Activated CD4-positive, alpha-beta T cell treated with anti-CD3 and anti-CD28 coated beads, Interleukin-2, amount 10 ng/mL, durations not matched to agents 7 days and 5 days (primary cell): ENCODE data around the gene CPAMD8. TPM values are rescaled to one million over a fixed set of nuclear protein-coding genes. Genes with fewer than 3 reads are reported as not detected.
"Not testable (repeated sequence)": the region's sequence is repeated elsewhere in the genome, so short reads cannot be mapped to it uniquely, and the experiment has no call there.

Source experiments
- CTCF ChIA-PET: fragments of 350-600 bp; sonication (Branson Sonifier 250); formaldehyde crosslinking; loops from one replicate; lab custom pipeline; 2021; ENCODE audit warnings: antibody characterized with exemption; lab: Charles Lee
- POLR2A ChIA-PET: fragments of 350-600 bp; sonication (Branson Sonifier 250); formaldehyde crosslinking; loops from one replicate; lab custom pipeline; 2021; ENCODE audit warnings: antibody characterized with exemption; lab: Charles Lee
- DNase-seq: peaks from one replicate; pipeline ENCODE4 v3.0.0-alpha.2; 2020
- H3K27ac Mint-ChIP-seq: one replicate; pipeline ENCODE4 v1.8.0; 2021; ENCODE audit warnings: mild to moderate bottlenecking, moderate library complexity, mixed read lengths
- H3K27me3 Mint-ChIP-seq: one replicate; pipeline ENCODE4 v1.8.0; 2021; ENCODE audit warnings: mixed read lengths
- H3K36me3 Mint-ChIP-seq: one replicate; pipeline ENCODE4 v1.8.0; 2021; ENCODE audit warnings: low read depth, mixed read lengths
- H3K4me1 Mint-ChIP-seq: one replicate; pipeline ENCODE4 v1.8.0; 2021; ENCODE audit warnings: mixed read lengths
- H3K4me3 Mint-ChIP-seq: one replicate; pipeline ENCODE4 v1.8.0; 2021; ENCODE audit warnings: mild to moderate bottlenecking, moderate library complexity, mixed read lengths
- H3K9me3 Mint-ChIP-seq: one replicate; pipeline ENCODE4 v1.8.0; 2021; ENCODE audit warnings: mixed read lengths
- total RNA-seq, 2 experiments: library from RNA; stranded (reverse); gene quantifications; one replicate each; pipeline ENCODE4 v1.2.3, GENCODE V29; 2021

The CPAMD8 gene
- total RNA-seq, 2 experiments from 2014 or later: 0.22 to 0.60 TPM

GRCh38 chr19:17035842-17036424, 9.3 kb upstream of the CPAMD8 start:
- DNase-seq: no peak
- H3K4me3 Mint-ChIP-seq: no peak overlapping the region
- POLR2A ChIA-PET: no interaction called here
- H3K4me1 Mint-ChIP-seq: no peaks in the 10 kb centered on the region
- no peaks in the 10 kb centered on the region for H3K27me3 Mint-ChIP-seq
- H3K36me3 Mint-ChIP-seq: no peaks in the 10 kb centered on the region
- CTCF ChIA-PET: interaction anchor here (0.7 kb wide), 1 partner anchor 26 kb away, joined by 3 read pairs; no protein-coding TSS in a partner anchor
- no peaks in the 10 kb centered on the region for H3K9me3 Mint-ChIP-seq
- H3K27ac Mint-ChIP-seq: no peak overlapping the region

GRCh38 chr19:17031741-17032140, 5.1 kb upstream of the CPAMD8 start:
- no peak for DNase-seq
- Mint-ChIP-seq H3K4me3 (no peak overlapping the region), H3K36me3 (no peaks in the 10 kb centered on the region), H3K4me1 (no peaks in the 10 kb centered on the region), H3K9me3 (no peaks in the 10 kb centered on the region), H3K27me3 (peaks cover 17% of the 10 kb centered on the region), H3K27ac (no peak overlapping the region)
- ChIA-PET CTCF (no interaction called here), POLR2A (no interaction called here)

- no peak for DNase-seq
- Mint-ChIP-seq H3K4me1 (no peaks in the 10 kb centered on the region), H3K27ac (no peak overlapping the region), H3K27me3 (peaks cover 42% of the 10 kb centered on the region), H3K36me3 (no peaks in the 10 kb centered on the region), H3K9me3 (peaks cover 17% of the 10 kb centered on the region), H3K4me3 (no peak overlapping the region)
- ChIA-PET CTCF (no interaction called here), POLR2A (no interaction called here)
Measured at GRCh38 chr19:17027535-17027975, 945 bp upstream of the CPAMD8 start.

GRCh38 chr19:17025991-17026658, 485 bp downstream of the CPAMD8 start:
- Mint-ChIP-seq H3K4me1 (no peaks in the 10 kb centered on the region), H3K9me3 (peaks cover 17% of the 10 kb centered on the region), H3K27me3 (peaks cover 42% of the 10 kb centered on the region), H3K36me3 (no peaks in the 10 kb centered on the region), H3K4me3 (no peak overlapping the region), H3K27ac (no peak overlapping the region)
- DNase-seq: no peak
- ChIA-PET POLR2A (no interaction called here), CTCF (no interaction called here)

- Mint-ChIP-seq H3K4me1 (no peaks in the 10 kb centered on the region), H3K4me3 (no peak overlapping the region), H3K9me3 (peaks cover 17% of the 10 kb centered on the region), H3K27ac (no peak overlapping the region), H3K36me3 (no peaks in the 10 kb centered on the region), H3K27me3 (peaks cover 42% of the 10 kb centered on the region)
- DNase-seq: no peak
- ChIA-PET CTCF (no interaction called here), POLR2A (no interaction called here)
Measured at GRCh38 chr19:17025361-17025760, 1.2 kb downstream of the CPAMD8 start.

GRCh38 chr19:17024941-17025340, 1.7 kb downstream of the CPAMD8 start:
- H3K27ac Mint-ChIP-seq, H3K4me1 Mint-ChIP-seq, H3K36me3 Mint-ChIP-seq, H3K4me3 Mint-ChIP-seq, POLR2A ChIA-PET, DNase-seq, CTCF ChIA-PET: not testable (repeated sequence)
- Mint-ChIP-seq H3K27me3 (peaks cover 42% of the 10 kb centered on the region), H3K9me3 (peaks cover 17% of the 10 kb centered on the region)

GRCh38 chr19:17023805-17024204, 2.8 kb downstream of the CPAMD8 start:
- Mint-ChIP-seq H3K27me3 (peaks cover 39% of the 10 kb centered on the region), H3K9me3 (peaks cover 17% of the 10 kb centered on the region), H3K4me1 (no peaks in the 10 kb centered on the region), H3K36me3 (no peaks in the 10 kb centered on the region), H3K4me3 (no peak overlapping the region), H3K27ac (no peak overlapping the region)
- DNase-seq: no peak
- POLR2A ChIA-PET: no interaction called here
- CTCF ChIA-PET: no interaction called here

GRCh38 chr19:17022738-17023137, 3.9 kb downstream of the CPAMD8 start:
- Mint-ChIP-seq H3K27me3 (peaks cover 31% of the 10 kb centered on the region), H3K4me1 (no peaks in the 10 kb centered on the region), H3K9me3 (peaks cover 17% of the 10 kb centered on the region), H3K36me3 (no peaks in the 10 kb centered on the region), H3K4me3 (no peak overlapping the region), H3K27ac (no peak overlapping the region)
- POLR2A ChIA-PET: no interaction called here
- CTCF ChIA-PET: interaction anchor here (0.7 kb wide), 1 partner anchor 187 kb away, joined by 4 read pairs; no protein-coding TSS in a partner anchor
- no peak for DNase-seq

- Mint-ChIP-seq H3K27me3 (peaks cover 25% of the 10 kb centered on the region), H3K9me3 (peaks cover 17% of the 10 kb centered on the region), H3K4me3 (no peak overlapping the region), H3K27ac (no peak overlapping the region), H3K36me3 (no peaks in the 10 kb centered on the region), H3K4me1 (no peaks in the 10 kb centered on the region)
- POLR2A ChIA-PET: no interaction called here
- no peak for DNase-seq
- CTCF ChIA-PET: no interaction called here
Measured at GRCh38 chr19:17021793-17022590, 4.6 kb downstream of the CPAMD8 start.

- DNase-seq: no peak
- Mint-ChIP-seq H3K9me3 (peaks cover 17% of the 10 kb centered on the region), H3K4me1 (no peaks in the 10 kb centered on the region), H3K36me3 (no peaks in the 10 kb centered on the region), H3K27ac (no peak overlapping the region), H3K4me3 (no peak overlapping the region), H3K27me3 (peaks cover 25% of the 10 kb centered on the region)
- ChIA-PET POLR2A (no interaction called here), CTCF (interaction anchor here (1.2 kb wide), 1 partner anchor 9 kb away, joined by 3 read pairs; no protein-coding TSS in a partner anchor)
Measured at GRCh38 chr19:17021328-17021727, 5.3 kb downstream of the CPAMD8 start.

- Mint-ChIP-seq H3K4me1 (no peaks in the 10 kb centered on the region), H3K9me3 (peaks cover 17% of the 10 kb centered on the region), H3K27me3 (peaks cover 20% of the 10 kb centered on the region), H3K4me3 (no peak overlapping the region), H3K27ac (no peak overlapping the region), H3K36me3 (no peaks in the 10 kb centered on the region)
- POLR2A ChIA-PET: no interaction called here
- CTCF ChIA-PET: interaction anchor here (1.2 kb wide), 1 partner anchor 10 kb away, joined by 3 read pairs; no protein-coding TSS in a partner anchor
- no peak for DNase-seq
Measured at GRCh38 chr19:17020823-17021222, 5.8 kb downstream of the CPAMD8 start.

- no peak overlapping the region for H3K4me3 Mint-ChIP-seq
- H3K27me3 Mint-ChIP-seq: peaks cover 16% of the 10 kb centered on the region
- no peak overlapping the region for H3K27ac Mint-ChIP-seq
- ChIA-PET CTCF (interaction anchor here (1.2 kb wide), 1 partner anchor 10 kb away, joined by 3 read pairs; no protein-coding TSS in a partner anchor), POLR2A (no interaction called here)
- no peaks in the 10 kb centered on the region for H3K4me1 Mint-ChIP-seq
- no peak for DNase-seq
- H3K36me3 Mint-ChIP-seq: no peaks in the 10 kb centered on the region
- peaks cover 17% of the 10 kb centered on the region for H3K9me3 Mint-ChIP-seq
Measured at GRCh38 chr19:17020385-17020784, 6.2 kb downstream of the CPAMD8 start.
